ENCODE results near the gene IL17RC. TPM values are rescaled to one million over a fixed set of nuclear protein-coding genes. Genes with fewer than 3 reads are reported as not detected.

IL17RC gene
- total RNA-seq, 1 donor from 2014 or later: 21.1 TPM

DNA sequence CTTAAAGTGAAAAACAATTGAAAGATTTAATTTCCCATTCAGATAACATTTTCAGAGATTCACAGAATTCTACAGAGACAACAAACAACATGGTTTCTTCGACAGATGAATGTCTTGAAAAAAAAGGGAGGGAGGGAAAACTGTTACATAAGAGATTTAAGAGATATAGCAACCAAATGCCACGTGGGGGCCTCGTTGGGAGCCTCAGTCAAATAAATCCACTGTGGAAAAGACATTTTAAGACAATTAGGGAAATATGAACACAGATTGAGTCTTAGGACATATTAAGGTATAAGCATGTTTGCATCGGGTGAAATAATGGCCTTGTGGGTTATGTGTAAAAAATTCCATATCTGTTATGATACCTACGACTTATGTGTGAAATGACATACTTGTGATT lies 40.3 kb downstream of the IL17RC start:
- TF ChIP-seq CTCF (IDR thresholded peaks at IDR 0.05; ENCODE audit: insufficient read depth, low read length, severe bottlenecking): no peak
- Histone ChIP-seq H3K36me3 (ENCODE audit: control insufficient read depth, insufficient read depth, low read length) (no peaks in the 10 kb centered on the region), H3K27me3 (ENCODE audit: control insufficient read depth, insufficient read depth, low read length) (no peaks in the 10 kb centered on the region), H3K4me3 (ENCODE audit: low read depth, low read length) (no peak overlapping the region)
- no peak for DNase-seq (ENCODE audit: low read depth)
- no peak for FAIRE-seq

- no peaks in the 10 kb centered on the region for H3K27me3 ChIP-seq (ENCODE audit: control insufficient read depth, insufficient read depth, low read length)
- H3K36me3 ChIP-seq (ENCODE audit: control insufficient read depth, insufficient read depth, low read length): peaks cover 4% of the 10 kb centered on the region
- no peak for FAIRE-seq
Measured at GRCh38 chr3:9965200-9965875, 48.4 kb downstream of the IL17RC start.

GRCh38 chr3:9966841-9967240 lies 49.9 kb downstream of the IL17RC start:
- no peak for FAIRE-seq
- Histone ChIP-seq H3K27me3 (ENCODE audit: control insufficient read depth, insufficient read depth, low read length) (no peaks in the 10 kb centered on the region), H3K36me3 (ENCODE audit: control insufficient read depth, insufficient read depth, low read length) (peaks cover 4% of the 10 kb centered on the region), H3K4me3 (ENCODE audit: low read depth, low read length) (no peak overlapping the region)
- no peak for TF ChIP-seq CTCF (IDR thresholded peaks at IDR 0.05; ENCODE audit: insufficient read depth, low read length, severe bottlenecking)
- DNase-seq (ENCODE audit: low read depth): no peak

More at GRCh38 chr3:9965200-9965875, 48.4 kb downstream of the IL17RC start:
- no peak overlapping the region for H3K4me3 ChIP-seq (ENCODE audit: low read depth, low read length)
- TF ChIP-seq CTCF (IDR thresholded peaks at IDR 0.05; ENCODE audit: insufficient read depth, low read length, severe bottlenecking): no peak
- DNase-seq (ENCODE audit: low read depth): no peak

DNA sequence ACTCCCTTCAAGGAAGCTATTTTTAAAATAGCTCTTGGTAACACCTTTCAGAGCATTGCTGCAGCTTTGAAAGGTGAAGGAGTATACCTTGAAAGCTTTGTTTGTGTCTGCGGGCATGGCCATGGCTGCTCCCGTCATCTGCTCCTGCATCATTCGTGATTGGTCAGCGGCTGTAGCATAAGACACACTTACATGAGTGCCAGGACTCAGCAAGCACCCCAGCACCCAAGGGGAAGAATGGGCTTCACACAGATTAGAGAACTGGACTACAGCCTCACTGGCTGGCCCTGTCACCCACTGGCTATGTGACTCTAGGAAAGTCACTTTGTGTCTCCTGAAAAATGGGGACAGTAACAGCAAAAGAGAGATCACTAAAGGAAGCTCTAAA lies 52.7 kb downstream of the IL17RC start:
- FAIRE-seq: no peak
- no peak overlapping the region for H3K4me3 ChIP-seq (ENCODE audit: low read depth, low read length)

DNA sequence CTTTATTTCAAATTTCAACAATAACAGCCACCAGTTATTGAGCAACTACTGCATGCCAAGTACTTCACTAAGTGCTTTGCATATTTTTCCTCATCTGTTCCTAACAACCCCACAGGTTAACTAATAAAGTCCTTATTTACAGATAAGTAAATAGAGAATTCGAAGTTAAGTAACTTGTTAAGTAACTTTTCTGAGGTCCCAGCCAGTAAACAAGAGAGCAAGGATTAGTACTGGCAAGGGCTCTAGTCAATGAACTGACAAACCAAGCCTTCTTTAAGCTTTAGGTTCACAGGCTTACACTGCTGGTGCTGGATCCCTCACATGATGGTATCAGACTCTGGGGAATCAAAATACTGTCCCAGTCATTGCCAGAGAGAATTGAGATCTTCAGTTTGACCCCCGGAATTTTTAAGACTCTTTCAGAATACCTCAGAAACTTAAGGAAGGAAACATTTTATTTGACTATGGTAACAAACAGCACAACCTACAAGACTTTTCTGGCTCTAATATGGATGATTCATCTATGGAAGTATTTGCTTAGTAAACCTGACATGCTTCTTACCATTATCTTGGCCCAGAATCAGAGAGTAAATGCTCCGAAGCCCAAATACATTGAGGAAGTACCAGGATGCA lies 53.2 kb downstream of the IL17RC start:
- Histone ChIP-seq H3K4me3 (ENCODE audit: low read depth, low read length) (no peak overlapping the region), H3K27me3 (ENCODE audit: control insufficient read depth, insufficient read depth, low read length) (no peaks in the 10 kb centered on the region), H3K36me3 (ENCODE audit: control insufficient read depth, insufficient read depth, low read length) (peaks cover 3% of the 10 kb centered on the region)
- FAIRE-seq (no peak), DNase-seq (ENCODE audit: low read depth) (peak; percentile 81)
- no peak for TF ChIP-seq CTCF (IDR thresholded peaks at IDR 0.05; ENCODE audit: insufficient read depth, low read length, severe bottlenecking)

More for the DNA sequence above, 52.7 kb downstream of the IL17RC start:
- H3K36me3 ChIP-seq (ENCODE audit: control insufficient read depth, insufficient read depth, low read length): peaks cover 4% of the 10 kb centered on the region
- no peak for TF ChIP-seq CTCF (IDR thresholded peaks at IDR 0.05; ENCODE audit: insufficient read depth, low read length, severe bottlenecking)
- no peaks in the 10 kb centered on the region for H3K27me3 ChIP-seq (ENCODE audit: control insufficient read depth, insufficient read depth, low read length)
- DNase-seq (ENCODE audit: low read depth): no peak
